HepG2 (cell line): Measurements from ENCODE around the gene GRAMD4. TPM values are rescaled to one million over a fixed set of nuclear protein-coding genes. Genes with fewer than 3 reads are reported as not detected.

Experiments used
- ATAC-seq: fragments of 200-7000 bp; cut with Tn5 transposase; 3 replicates; pipeline ENCODE4 v1.9.1; 2020; ENCODE audit warnings: mild to moderate bottlenecking, moderate library complexity
- BruUV-seq: library from RNA; stranded (reverse); fragments of 400-500 nt; replicated peaks from 2 replicates; lab custom pipeline; 2021; lab: Mats Ljungman, UMichigan
- CTCF ChIA-PET: fragments of 300-600 bp; formaldehyde crosslinking; extraction: SDS; loops from one replicate; lab custom pipeline; 2021; ENCODE audit warnings: low total read pairs, inconsistent platforms, low intra/inter-chr PET ratio; lab: Yijun Ruan, JAX
- POLR2A ChIA-PET: fragments of 350-600 bp; sonication (Branson Sonifier 250); formaldehyde crosslinking; loops from one replicate; lab custom pipeline; 2020; ENCODE audit warnings: antibody characterized with exemption, inconsistent platforms; lab: Yijun Ruan, JAX
- DNase-seq: peaks from one replicate; pipeline ENCODE4 v3.0.0-alpha.2; 2015; ENCODE audit warnings: low spot score
- FAIRE-seq: peaks from 3 replicates; lab custom pipeline; 2011; peaks lifted over from hg19 to GRCh38; lab: Jason Lieb, UNC
- H2AFZ ChIP-seq: one replicate; pipeline ENCODE4 v1.6.1; 2011; ENCODE audit warnings: low read length, inconsistent platforms
- H3K27ac ChIP-seq: fragments of 300-600 bp; 3 replicates; pipeline ENCODE4 v1.8.0; 2011; ENCODE audit warnings: mixed run types, mild to moderate bottlenecking, mixed read lengths, low read length, inconsistent platforms; ENCODE audit not compliant: insufficient read depth; ENCODE audit errors: extremely low read length
- H3K27me3 ChIP-seq, 2 experiments: fragments of 200-600 bp in 1 of 2; 2 replicates in 1 of 2; 3 replicates in 1 of 2; pipeline versions ENCODE4 v1.6.0 to v1.8.0; 2011; ENCODE audit warnings: low read length in 2 of 2, mild to moderate bottlenecking in 2 of 2, moderate library complexity in 2 of 2, inconsistent platforms in 1 of 2; ENCODE audit not compliant: insufficient read depth in 2 of 2, control insufficient read depth in 1 of 2
- H3K36me3 ChIP-seq, 2 experiments: fragments of 200-600 bp in 1 of 2; replicated peaks in 1 of 2; 2 replicates in 1 of 2; 3 replicates in 1 of 2; pipeline versions ENCODE4 v1.5.1 to v1.8.0; 2011; ENCODE audit warnings: low read length in 2 of 2, inconsistent platforms in 1 of 2; ENCODE audit not compliant: insufficient read depth in 2 of 2, control insufficient read depth in 1 of 2
- H3K4me1 ChIP-seq: 2 replicates; pipeline ENCODE4 v1.5.1; 2012; ENCODE audit warnings: low read length, inconsistent platforms; ENCODE audit not compliant: insufficient read depth
- H3K4me2 ChIP-seq: 2 replicates; pipeline ENCODE4 v1.6.0; 2011; ENCODE audit warnings: low read depth, low read length, inconsistent platforms
- H3K4me3 ChIP-seq, 3 experiments: fragments of 200-600 bp in 1 of 3; sonication (generic), shearing (Covaris generic) in 1 of 3; replicated peaks in 1 of 3; 2 replicates each; pipeline ENCODE4 v1.5.1; 2011 to 2016; ENCODE audit warnings: low read length in 3 of 3, inconsistent platforms in 2 of 3, low read depth in 2 of 3, mild to moderate bottlenecking in 2 of 3, control low read depth in 1 of 3, mixed read lengths in 1 of 3; ENCODE audit not compliant: insufficient read depth in 1 of 3
- H3K79me2 ChIP-seq: one replicate; pipeline ENCODE4 v1.6.1; 2011; ENCODE audit warnings: low read length, inconsistent platforms; ENCODE audit not compliant: insufficient read depth
- H3K9ac ChIP-seq: 2 replicates; pipeline ENCODE4 v1.6.0; 2011; ENCODE audit warnings: mild to moderate bottlenecking, low read depth, low read length, inconsistent platforms; ENCODE audit not compliant: insufficient read depth
- H3K9me3 ChIP-seq: 2 replicates; pipeline ENCODE4 v1.5.1; 2012; ENCODE audit warnings: mild to moderate bottlenecking, low read length
- H4K20me1 ChIP-seq: 2 replicates; pipeline ENCODE4 v1.6.0; 2011; ENCODE audit warnings: inconsistent platforms, mild to moderate bottlenecking, low read length, moderate library complexity; ENCODE audit not compliant: insufficient read depth
- MXI1 ChIP-seq: IDR thresholded peaks from 3 replicates; pipeline ENCODE4 v1.6.1; 2012; ENCODE audit warnings: low read depth, low read length, inconsistent platforms, borderline replicate concordance
- PHF20 ChIP-seq: sonication (generic); formaldehyde crosslinking; IDR thresholded peaks from 2 replicates; pipeline ENCODE4 v1.5.0; 2020; ENCODE audit warnings: mild to moderate bottlenecking, missing genetic modification reagents
- YEATS4 ChIP-seq: sonication (generic); formaldehyde crosslinking; IDR thresholded peaks from 2 replicates; pipeline ENCODE4 v1.4.0; 2020; ENCODE audit warnings: missing genetic modification reagents, borderline replicate concordance
- ZNF367 ChIP-seq: sonication (generic); formaldehyde crosslinking; IDR thresholded peaks from 2 replicates; pipeline ENCODE4 v1.4.0; 2020; ENCODE audit warnings: missing genetic modification reagents, borderline replicate concordance
- ZNF484 ChIP-seq: sonication (generic); formaldehyde crosslinking; IDR thresholded peaks from 2 replicates; pipeline ENCODE4 v1.5.1; 2020; ENCODE audit warnings: mild to moderate bottlenecking, low read depth, missing genetic modification reagents, borderline replicate concordance
- ZNF577 ChIP-seq: sonication (generic); formaldehyde crosslinking; IDR thresholded peaks from 2 replicates; pipeline ENCODE4 v1.4.0; 2020; ENCODE audit warnings: mild to moderate bottlenecking, low read depth, missing genetic modification reagents, borderline replicate concordance
- ZSCAN29 ChIP-seq: sonication (generic); formaldehyde crosslinking; conservative IDR thresholded peaks from 2 replicates; pipeline ENCODE4 v1.4.0; 2020; ENCODE audit warnings: mild to moderate bottlenecking, missing genetic modification reagents
- WGBS: methylation state at CpG from one replicate; pipeline ENCODE4 v1.1.6; 2017; ENCODE audit warnings: low lambda C conversion rate; 5-methylcytosine and 5-hydroxymethylcytosine counted together
- in situ Hi-C: cut with HindIII; loops from 2 replicates; pipeline ENCODE4 v1.10.0; 2017; ENCODE audit warnings: low pct_unique_long_range_greater_than_20kb; ENCODE audit not compliant: extremely low pct_ligation_motif_present
- intact Hi-C: fragments of 100-400 bp; cut with micrococcal nuclease; formaldehyde crosslinking; loops from one replicate; pipeline ENCODE4 v1.10.0; 2022; ENCODE audit not compliant: unreplicated experiment
- polyA plus RNA-seq, 8 experiments: library from polyadenylated mRNA; depleted of rRNA in 3 of 8; stranded (reverse) in 7 of 8; unstranded in 1 of 8; fragments of >200 nt; fragmentation: Illumina TruSeq in 4 of 8; extraction: Trizol in 4 of 8; gene quantifications; 2 replicates each; pipeline versions ENCODE4 v1.2.1 to v1.2.3, GENCODE V29; 2011 to 2016; ENCODE audit warnings: low read depth in 4 of 8, missing spikeins in 1 of 8, mixed read lengths in 1 of 8; ENCODE audit not compliant: insufficient read depth in 1 of 8
- total RNA-seq, 5 experiments: library from RNA; depleted of rRNA; stranded (reverse); fragments of >200 nt; fragmentation: Illumina TruSeq; extraction: Trizol; gene quantifications; 2 replicates each; pipeline ENCODE4 v1.2.3, GENCODE V29; 2016; ENCODE audit warnings: low read depth in 1 of 5
- TF ChIP-seq, protein P1 (sequence below), 2 experiments: sonication (generic) in 1 of 2; formaldehyde crosslinking in 1 of 2; IDR thresholded peaks; 2 replicates each; pipeline versions ENCODE4 v1.4.0 to v1.6.1; 2018 to 2020; ENCODE audit warnings: missing genetic modification reagents in 2 of 2, borderline replicate concordance in 1 of 2, low read depth in 1 of 2, mild to moderate bottlenecking in 1 of 2, missing biosample characterization in 1 of 2

Gene GRAMD4
- total and polyA plus RNA-seq, 2 of the 13 experiments (the other 11 are each of a cell fraction or from before 2014, with no cell fraction given): 15.2 to 15.7 TPM

GRCh38 chr22:46668116-46668515 lies 47.9 kb downstream of the GRAMD4 start:
- DNase-seq (no peak), FAIRE-seq (no peak), ATAC-seq (no peak)
- H3K27ac ChIP-seq: no peak overlapping the region
- intact Hi-C loops: no loop called here
- no peaks in the 10 kb centered on the region for H3K79me2 ChIP-seq
- H3K9ac ChIP-seq: no peak overlapping the region
- H3K36me3 ChIP-seq: peaks cover 6 to 13% of the 10 kb centered on the region in 2 experiments; a peak in 2 of 5 replicates
- no peaks in the 10 kb centered on the region for H3K4me1 ChIP-seq
- no peak overlapping the region for H3K4me3 ChIP-seq
- no peaks in the 10 kb centered on the region for H3K27me3 ChIP-seq
- no peak overlapping the region for H3K4me2 ChIP-seq
- ChIA-PET CTCF (no interaction called here), POLR2A (no interaction called here)
- 96% methylated on average over 6 of the region's 24 CpGs for WGBS
- no peak for TF ChIP-seq MXI1
- no peak for TF ChIP-seq ZNF367 (CRISPR knock-in tag)
- TF ChIP-seq ZNF577: no peak
- TF ChIP-seq, protein P1, sequence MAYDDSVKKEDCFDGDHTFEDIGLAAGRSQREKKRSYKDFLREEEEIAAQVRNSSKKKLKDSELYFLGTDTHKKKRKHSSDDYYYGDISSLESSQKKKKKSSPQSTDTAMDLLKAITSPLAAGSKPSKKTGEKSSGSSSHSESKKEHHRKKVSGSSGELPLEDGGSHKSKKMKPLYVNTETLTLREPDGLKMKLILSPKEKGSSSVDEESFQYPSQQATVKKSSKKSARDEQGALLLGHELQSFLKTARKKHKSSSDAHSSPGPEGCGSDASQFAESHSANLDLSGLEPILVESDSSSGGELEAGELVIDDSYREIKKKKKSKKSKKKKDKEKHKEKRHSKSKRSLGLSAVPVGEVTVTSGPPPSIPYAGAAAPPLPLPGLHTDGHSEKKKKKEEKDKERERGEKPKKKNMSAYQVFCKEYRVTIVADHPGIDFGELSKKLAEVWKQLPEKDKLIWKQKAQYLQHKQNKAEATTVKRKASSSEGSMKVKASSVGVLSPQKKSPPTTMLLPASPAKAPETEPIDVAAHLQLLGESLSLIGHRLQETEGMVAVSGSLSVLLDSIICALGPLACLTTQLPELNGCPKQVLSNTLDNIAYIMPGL (CRISPR knock-in tag; IDR thresholded peaks at IDR 0.05; ENCODE audit: borderline replicate concordance in 1 of 2, low read depth in 1 of 2): no peak
- TF ChIP-seq ZNF484: no peak
- no peak for TF ChIP-seq ZSCAN29 (CRISPR knock-in tag)
- no peak for TF ChIP-seq PHF20 (CRISPR knock-in tag)
- TF ChIP-seq YEATS4: no peak
- no TSS peak for BruUV-seq
- no peaks in the 10 kb centered on the region for H3K9me3 ChIP-seq
- no peaks in the 10 kb centered on the region for H4K20me1 ChIP-seq
- H2AFZ ChIP-seq: no peak overlapping the region
- in situ Hi-C loops: loop anchor here (25.0 kb wide), 1 partner anchor 106 kb away; no protein-coding TSS in a partner anchor
